NCI-H2227 (cell line): Measurements from ENCODE around the gene NF1.
"Not testable (repeated sequence)": the region's sequence is repeated elsewhere in the genome, so short reads cannot be mapped to it uniquely, and the experiment has no call there.

ENCODE experiments used
- DNase-seq: peaks from one replicate; lab custom pipeline; 2025; ENCODE audit not compliant: unreplicated experiment; lab: John Stamatoyannopoulos, UW

NF1 gene

GRCh38 chr17:31293581-31293980 is 198.8 kb downstream of the NF1 start:
- no peak for DNase-seq

DNA sequence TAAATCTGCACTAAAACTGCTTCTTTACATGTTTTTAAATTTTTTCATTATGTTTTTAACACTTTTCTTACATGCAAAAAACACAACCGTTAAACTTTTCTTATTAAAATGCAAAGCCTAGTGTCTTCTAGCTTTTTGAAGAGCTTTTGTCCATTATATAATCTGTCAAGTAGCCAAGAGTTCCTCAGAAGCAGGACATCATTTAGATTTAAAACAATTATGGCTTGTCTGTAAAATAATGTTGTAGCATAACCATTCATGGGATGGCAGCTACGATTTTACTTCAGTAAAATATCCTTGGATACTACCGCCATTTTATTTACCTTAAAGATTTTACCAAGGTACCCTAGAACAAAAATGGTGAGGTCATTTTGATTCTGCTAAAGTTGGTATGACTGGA is 199.5 kb downstream of the NF1 start:
- DNase-seq = no peak

DNA sequence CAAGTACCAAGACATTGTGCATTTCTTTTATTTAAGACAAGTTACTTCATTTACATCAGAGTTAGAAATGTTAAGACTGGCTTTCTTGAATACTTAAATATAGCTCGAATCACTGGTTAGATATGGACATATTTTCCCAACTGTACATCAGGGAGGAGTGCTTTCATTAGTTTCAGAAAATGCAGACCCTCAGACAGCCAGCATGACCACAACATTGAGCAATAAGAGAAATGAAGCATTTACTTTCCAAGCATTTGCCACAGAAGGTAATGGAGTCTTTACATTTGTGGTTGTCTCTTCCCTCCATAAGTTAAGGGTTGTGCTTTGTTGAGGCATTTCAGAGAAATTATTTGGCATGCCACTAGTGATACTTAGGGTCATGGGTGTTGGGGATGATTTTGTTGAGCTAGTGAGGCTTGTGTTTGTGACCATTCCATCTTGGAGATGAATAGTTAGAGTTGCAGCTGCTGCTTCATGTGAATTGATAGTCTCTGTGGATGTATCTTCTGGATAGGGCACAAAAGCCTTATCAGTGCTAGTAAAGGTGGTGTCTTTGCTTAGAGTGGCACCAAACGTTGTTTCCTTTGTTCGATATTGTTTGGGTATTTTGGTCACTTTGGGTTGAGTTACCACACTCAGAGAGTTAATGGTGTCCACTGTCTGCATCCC is 200.2 kb downstream of the NF1 start:
- DNase-seq = no peak

- no peak for DNase-seq
Measured at GRCh38 chr17:31295489-31295871, 200.7 kb downstream of the NF1 start.

GRCh38 chr17:31296142-31296541 is 201.4 kb downstream of the NF1 start:
- DNase-seq = no peak

DNA sequence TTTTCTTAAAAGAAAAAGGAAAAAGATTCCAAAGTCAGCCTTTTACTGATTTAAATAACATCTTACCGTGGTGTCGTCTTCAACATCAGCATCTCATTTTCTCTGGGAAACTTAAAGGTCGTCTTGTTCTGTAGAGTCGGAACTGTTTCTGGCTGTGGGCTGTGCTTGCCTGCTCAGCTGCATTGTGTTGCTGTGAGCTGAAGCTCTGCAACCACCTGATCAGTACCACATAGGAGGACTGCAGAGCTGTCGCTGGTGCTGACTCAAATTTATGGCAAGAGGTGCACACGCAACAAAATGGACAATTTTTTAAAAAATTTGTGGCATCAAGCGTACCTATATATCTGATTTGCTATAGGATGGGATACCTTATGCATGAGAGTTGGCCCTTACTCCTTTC is 202.3 kb downstream of the NF1 start, which contains the start of gene OMG:
Gene OMG (minus strand): TSS at position 150 of the 400 bp plus-strand sequence. CDS start 908 bp downstream, outside the sequence.
- no peak for DNase-seq

- no peak for DNase-seq
Measured at GRCh38 chr17:31299624-31300023, 204.8 kb downstream of the NF1 start.

GRCh38 chr17:31307640-31308039 is 212.9 kb downstream of the NF1 start:
- DNase-seq = no peak

DNA sequence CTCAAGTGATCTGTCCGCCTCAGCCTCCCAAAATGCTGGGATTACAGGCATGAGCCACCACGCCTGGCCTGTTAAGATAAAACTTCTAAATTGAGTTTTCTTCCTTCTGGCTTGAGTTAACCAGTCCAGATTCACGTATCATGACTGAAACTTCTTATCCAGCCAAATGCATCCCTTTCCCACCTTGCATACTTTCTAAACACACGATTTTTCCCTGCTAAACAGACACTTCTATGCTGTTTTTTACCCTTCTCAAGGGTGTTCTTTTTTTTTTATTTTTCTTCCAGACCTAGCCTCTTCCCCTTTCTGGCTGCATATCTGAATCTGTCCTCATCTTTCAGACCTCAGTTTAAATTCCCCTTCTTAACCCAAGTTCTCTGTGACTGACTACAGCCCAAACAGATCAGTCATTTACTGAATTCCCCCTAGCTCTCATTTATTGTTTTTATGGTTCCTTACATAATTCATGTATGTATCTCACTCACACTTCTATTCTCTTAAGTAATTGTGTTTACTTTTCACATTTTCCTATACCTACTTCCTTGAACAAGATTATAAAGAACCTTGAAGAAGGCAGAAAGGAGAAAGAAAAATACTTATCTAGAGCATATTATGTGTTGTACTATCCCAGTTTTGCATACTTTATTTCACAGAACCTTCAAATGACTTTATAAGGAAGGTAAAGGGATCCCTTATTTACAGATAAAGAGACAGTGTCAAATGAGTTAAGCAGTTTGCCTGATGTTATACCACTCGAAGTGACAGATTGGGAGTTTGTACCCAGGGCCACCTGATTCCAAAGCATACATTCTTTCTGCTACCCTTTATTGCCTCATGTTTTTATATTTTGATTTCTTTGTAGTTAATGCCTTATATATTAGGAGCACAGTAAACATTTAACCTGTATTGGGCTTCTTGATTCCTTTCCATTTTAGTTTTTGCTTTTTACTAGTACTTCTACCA is 213.9 kb downstream of the NF1 start:
- DNase-seq = no peak

GRCh38 chr17:31309556-31309955 is 214.8 kb downstream of the NF1 start:
- no peak for DNase-seq

DNA sequence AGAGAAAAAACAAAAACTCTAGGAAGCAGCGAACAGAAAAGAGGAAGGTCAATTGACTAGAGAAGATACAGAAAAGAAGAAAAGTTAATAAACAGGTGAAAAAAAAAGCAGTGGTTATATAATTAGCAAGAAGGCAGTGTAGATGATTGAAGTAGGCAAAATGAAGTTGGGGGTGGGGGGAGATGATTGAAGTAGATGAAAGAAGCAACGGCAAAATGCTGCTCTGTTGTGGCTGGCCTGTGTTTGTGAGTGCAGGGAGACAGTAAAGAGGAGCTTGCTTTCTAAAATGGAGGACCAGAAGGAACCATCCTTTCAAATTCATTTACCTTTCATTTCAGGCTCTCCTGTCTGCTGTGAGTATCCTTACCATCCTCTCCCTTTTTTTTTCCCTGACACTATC is 215.5 kb downstream of the NF1 start:
- DNase-seq = no peak

GRCh38 chr17:31310886-31311285 is 216.1 kb downstream of the NF1 start:
- DNase-seq = no peak

DNA sequence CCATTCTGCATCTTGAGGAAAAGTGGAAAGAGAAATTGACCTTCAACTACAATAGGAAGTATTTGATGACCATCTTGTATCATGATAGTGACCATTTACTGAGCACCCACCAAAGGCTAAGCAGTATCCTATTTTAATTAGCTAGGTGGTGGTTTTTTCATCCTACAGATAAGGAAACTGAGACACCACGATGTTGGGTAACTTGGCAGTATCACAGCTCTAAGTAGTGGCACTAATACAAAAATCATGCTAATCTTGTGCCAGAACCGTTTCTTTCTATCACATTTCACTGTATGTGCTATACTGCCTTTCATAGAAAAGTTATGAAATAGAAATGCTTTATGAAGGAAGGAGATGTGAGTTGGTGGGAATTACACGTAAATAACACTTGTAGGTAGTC is 216.7 kb downstream of the NF1 start:
- DNase-seq = no peak

GRCh38 chr17:31312223-31312622 is 217.4 kb downstream of the NF1 start:
- not testable (repeated sequence) for DNase-seq

GRCh38 chr17:31313982-31314781 is 219.4 kb downstream of the NF1 start, which contains the start of gene EVI2B:
EVI2B (minus strand) TSS chr17:31314054; CDS start chr17:31305609, 8,445 bp downstream.
- DNase-seq = no peak

DNA sequence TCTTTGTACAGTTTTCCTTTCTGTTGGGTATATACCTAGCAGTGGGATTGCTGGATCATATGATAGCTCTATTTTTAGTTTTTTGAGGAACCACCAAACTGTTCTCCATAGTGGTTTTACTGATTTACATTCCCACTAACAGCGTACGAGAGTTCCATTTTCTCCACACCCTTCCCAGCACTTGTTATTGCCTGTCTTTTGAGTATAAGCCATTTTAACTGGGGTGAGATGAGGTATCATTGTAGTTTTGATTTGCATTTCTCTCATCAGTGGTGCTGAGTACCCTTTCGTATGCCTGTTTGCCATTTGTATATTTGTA is 220.0 kb downstream of the NF1 start:
- DNase-seq = no peak

GRCh38 chr17:31318298-31318801 is 223.6 kb downstream of the NF1 start:
- DNase-seq = no peak

- DNase-seq = no peak
Measured at GRCh38 chr17:31318851-31319661, 224.3 kb downstream of the NF1 start.

DNA sequence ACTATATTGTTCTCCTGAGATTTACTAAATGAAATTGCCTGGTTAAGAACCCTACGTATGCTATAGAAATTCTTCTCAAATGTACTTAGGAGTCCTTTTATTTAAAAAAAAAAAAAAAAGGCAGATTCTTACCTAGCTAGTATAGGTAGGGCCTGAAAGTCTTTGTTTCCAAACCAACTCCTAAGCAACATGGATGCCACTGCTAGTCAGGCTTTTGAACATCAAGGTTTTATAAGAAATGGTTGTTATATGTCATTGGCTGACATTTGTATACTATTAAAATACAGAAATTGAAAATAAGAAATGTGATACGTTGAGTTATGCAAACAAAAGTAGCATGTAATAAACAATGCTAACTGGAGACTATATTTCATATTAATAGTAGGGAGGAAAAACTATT is 225.5 kb downstream of the NF1 start:
- DNase-seq = no peak

GRCh38 chr17:31320791-31321190 is 226.0 kb downstream of the NF1 start:
- DNase-seq = no peak
